SK-N-SH treated with all-trans-retinoic acid at 6 μM for 48 hours (cell line): ENCODE data around the gene COL25A1.

Experiments
- ATAC-seq: fragments of 200-7000 bp; cut with Tn5 transposase; 3 replicates; pipeline ENCODE4 v1.9.1; 2020; ENCODE audit warnings: mild to moderate bottlenecking, moderate library complexity
- ARNTL ChIP-seq: fragments of 450-650 bp; formaldehyde crosslinking; IDR thresholded peaks from 2 replicates; pipeline ENCODE4 v1.5.0; 2020; ENCODE audit warnings: low read depth, mild to moderate bottlenecking, moderate library complexity, borderline replicate concordance
- CSDC2 ChIP-seq: fragments of 250-450 bp; sonication (Bioruptor Pico); IDR thresholded peaks from 2 replicates; pipeline ENCODE4 v1.5.0; 2020; ENCODE audit warnings: mild to moderate bottlenecking, moderate library complexity
- ESRRG ChIP-seq: fragments of 250-450 bp; sonication (Bioruptor Pico); IDR thresholded peaks from 2 replicates; pipeline ENCODE4 v1.6.1; 2021; ENCODE audit warnings: mild to moderate bottlenecking
- GLIS3 ChIP-seq: fragments of 250-450 bp; sonication (Bioruptor Pico); IDR thresholded peaks from 2 replicates; pipeline ENCODE4 v1.5.0; 2020; ENCODE audit warnings: mild to moderate bottlenecking, moderate library complexity
- ISL1 ChIP-seq: fragments of 250-450 bp; sonication (Bioruptor Pico); IDR thresholded peaks from 2 replicates; pipeline ENCODE4 v2.1.2; 2022; ENCODE audit warnings: mild to moderate bottlenecking, moderate library complexity
- OSR1 ChIP-seq: fragments of 250-450 bp; sonication (Bioruptor Pico); IDR thresholded peaks from 2 replicates; pipeline ENCODE4 v1.8.0; 2022; ENCODE audit warnings: moderate library complexity, mild to moderate bottlenecking, inconsistent platforms
- POU6F1 ChIP-seq: fragments of 250-450 bp; sonication (Bioruptor Pico); IDR thresholded peaks from 2 replicates; pipeline ENCODE4 v1.8.0; 2021; ENCODE audit warnings: low read depth, mild to moderate bottlenecking, moderate library complexity, borderline replicate concordance
- PPARA ChIP-seq: fragments of 250-450 bp; sonication (Bioruptor Pico); IDR thresholded peaks from 2 replicates; pipeline ENCODE4 v1.5.0; 2020; ENCODE audit warnings: mild to moderate bottlenecking, borderline replicate concordance
- RARB ChIP-seq: fragments of 250-450 bp; sonication (Bioruptor Pico); IDR thresholded peaks from 2 replicates; pipeline ENCODE4 v1.8.0; 2021; ENCODE audit warnings: mild to moderate bottlenecking, moderate library complexity
- TCF4 ChIP-seq: fragments of 250-450 bp; sonication (Bioruptor Pico); IDR thresholded peaks from 2 replicates; pipeline ENCODE4 v1.8.0; 2021; ENCODE audit warnings: mild to moderate bottlenecking, moderate library complexity, borderline replicate concordance
- TOX ChIP-seq: fragments of 250-450 bp; sonication (Bioruptor Pico); IDR thresholded peaks from 2 replicates; pipeline ENCODE4 v1.8.0; 2021; ENCODE audit warnings: mild to moderate bottlenecking, moderate library complexity, borderline replicate concordance
- TSHZ2 ChIP-seq: fragments of 250-450 bp; sonication (Bioruptor Pico); IDR thresholded peaks from 2 replicates; pipeline ENCODE4 v1.5.0; 2020; ENCODE audit warnings: mild to moderate bottlenecking, moderate library complexity
- ZC3H10 ChIP-seq: fragments of 250-450 bp; sonication (Bioruptor Pico); IDR thresholded peaks from 2 replicates; pipeline ENCODE4 v1.5.1; 2021; ENCODE audit warnings: mild to moderate bottlenecking, moderate library complexity
- ZFP3 ChIP-seq: fragments of 250-450 bp; sonication (Bioruptor Pico); IDR thresholded peaks from 2 replicates; pipeline ENCODE4 v1.5.0; 2020; ENCODE audit warnings: mild to moderate bottlenecking, moderate library complexity
- ZFP30 ChIP-seq: fragments of 450-650 bp; formaldehyde crosslinking; IDR thresholded peaks from 2 replicates; pipeline ENCODE4 v1.5.0; 2022; ENCODE audit warnings: mild to moderate bottlenecking, moderate library complexity
- ZNF565 ChIP-seq: fragments of 450-650 bp; formaldehyde crosslinking; conservative IDR thresholded peaks from 2 replicates; pipeline ENCODE4 v1.5.0; 2020; ENCODE audit warnings: low read depth, mild to moderate bottlenecking, moderate library complexity
- ZNF70 ChIP-seq: fragments of 450-650 bp; formaldehyde crosslinking; IDR thresholded peaks from 2 replicates; pipeline ENCODE4 v1.5.0; 2020; ENCODE audit warnings: mild to moderate bottlenecking, moderate library complexity
- ZNF8 ChIP-seq: fragments of 450-650 bp; formaldehyde crosslinking; IDR thresholded peaks from 2 replicates; pipeline ENCODE4 v1.5.0; 2020; ENCODE audit warnings: mild to moderate bottlenecking, moderate library complexity
- TF ChIP-seq, protein P1 (sequence below): fragments of 250-450 bp; sonication (Bioruptor Pico); IDR thresholded peaks from 2 replicates; pipeline ENCODE4 v1.5.1; 2020; ENCODE audit warnings: low read depth, mild to moderate bottlenecking, moderate library complexity
- TF ChIP-seq, protein P2 (sequence below): fragments of 250-450 bp; sonication (Bioruptor Pico); IDR thresholded peaks from 2 replicates; pipeline ENCODE4 v1.5.1; 2021; ENCODE audit warnings: mild to moderate bottlenecking, moderate library complexity

The COL25A1 gene

DNA sequence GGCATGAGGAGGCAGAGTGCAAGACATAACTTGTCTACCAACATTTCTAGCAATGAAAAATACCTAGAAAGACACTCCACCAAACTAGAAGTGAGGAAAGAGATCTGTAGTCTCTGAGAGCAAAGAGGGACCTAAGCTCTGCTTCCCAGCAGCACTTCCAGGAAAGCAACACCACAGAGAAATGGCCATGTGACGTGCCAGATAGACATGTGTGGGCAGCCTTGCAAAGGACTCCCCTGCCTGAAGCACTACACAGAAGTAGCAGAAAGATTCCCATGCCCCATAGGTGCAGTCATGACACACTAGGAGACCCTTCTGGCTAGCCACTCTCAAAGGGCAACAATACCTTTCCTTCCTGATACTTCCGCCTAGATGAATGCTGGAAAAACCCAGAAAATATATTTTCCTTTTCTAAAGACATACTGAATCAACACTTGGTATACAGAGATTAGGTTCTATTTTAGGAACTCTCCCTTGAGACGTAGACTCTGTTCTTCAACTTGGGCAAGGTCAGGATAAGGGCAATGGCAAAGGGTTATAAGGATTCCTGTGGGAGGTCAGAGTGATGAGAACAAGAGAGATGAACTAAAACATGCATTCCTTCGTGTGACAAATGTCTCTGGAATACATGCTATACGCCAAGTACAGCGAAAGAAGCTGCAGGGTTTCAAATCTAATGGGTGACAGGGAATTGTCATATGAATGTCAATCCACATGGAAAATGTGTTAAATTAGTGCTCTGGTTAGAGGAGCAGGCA lies 352.1 kb downstream of the COL25A1 start:
- TF ChIP-seq TCF4 (CRISPR knock-in tag) (no peak), RARB (no peak), ZNF70 (no peak), ISL1 (CRISPR knock-in tag) (no peak), ZNF8 (CRISPR knock-in tag) (no peak), OSR1 (CRISPR knock-in tag) (no peak)
- ATAC-seq, result no peak

DNA sequence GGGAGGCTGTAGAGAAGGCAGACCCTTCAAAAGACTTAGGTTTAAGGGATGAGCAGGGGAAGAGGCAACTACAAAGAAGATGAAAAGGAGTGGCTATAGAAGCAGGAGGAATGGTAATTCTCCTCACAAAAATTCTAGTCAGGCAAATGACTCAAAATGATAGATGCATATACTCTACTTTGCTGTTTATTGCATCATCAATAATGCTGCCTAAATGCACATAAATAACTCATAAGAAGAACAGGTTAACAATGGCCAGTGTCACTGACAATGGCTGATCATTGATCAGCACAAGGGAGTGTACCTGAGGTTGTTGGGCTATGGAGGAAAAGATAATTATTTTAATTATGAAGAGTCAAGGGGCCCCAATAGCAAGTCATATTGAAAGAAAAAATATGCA lies 354.9 kb downstream of the COL25A1 start:
- TF ChIP-seq ZFP3 (CRISPR knock-in tag) (no peak), RARB (no peak), ZC3H10 (CRISPR knock-in tag) (no peak), OSR1 (CRISPR knock-in tag) (no peak), CSDC2 (CRISPR knock-in tag) (no peak), PPARA (no peak), POU6F1 (no peak), ZNF8 (CRISPR knock-in tag) (no peak), ARNTL (CRISPR knock-in tag) (no peak), TSHZ2 (no peak), ZNF70 (no peak), ZFP30 (CRISPR knock-in tag) (no peak)
- TF ChIP-seq, protein P1, sequence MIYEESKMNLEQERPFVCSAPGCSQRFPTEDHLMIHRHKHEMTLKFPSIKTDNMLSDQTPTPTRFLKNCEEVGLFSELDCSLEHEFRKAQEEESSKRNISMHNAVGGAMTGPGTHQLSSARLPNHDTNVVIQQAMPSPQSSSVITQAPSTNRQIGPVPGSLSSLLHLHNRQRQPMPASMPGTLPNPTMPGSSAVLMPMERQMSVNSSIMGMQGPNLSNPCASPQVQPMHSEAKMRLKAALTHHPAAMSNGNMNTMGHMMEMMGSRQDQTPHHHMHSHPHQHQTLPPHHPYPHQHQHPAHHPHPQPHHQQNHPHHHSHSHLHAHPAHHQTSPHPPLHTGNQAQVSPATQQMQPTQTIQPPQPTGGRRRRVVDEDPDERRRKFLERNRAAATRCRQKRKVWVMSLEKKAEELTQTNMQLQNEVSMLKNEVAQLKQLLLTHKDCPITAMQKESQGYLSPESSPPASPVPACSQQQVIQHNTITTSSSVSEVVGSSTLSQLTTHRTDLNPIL (CRISPR knock-in tag), result no peak
- TF ChIP-seq, protein P2, sequence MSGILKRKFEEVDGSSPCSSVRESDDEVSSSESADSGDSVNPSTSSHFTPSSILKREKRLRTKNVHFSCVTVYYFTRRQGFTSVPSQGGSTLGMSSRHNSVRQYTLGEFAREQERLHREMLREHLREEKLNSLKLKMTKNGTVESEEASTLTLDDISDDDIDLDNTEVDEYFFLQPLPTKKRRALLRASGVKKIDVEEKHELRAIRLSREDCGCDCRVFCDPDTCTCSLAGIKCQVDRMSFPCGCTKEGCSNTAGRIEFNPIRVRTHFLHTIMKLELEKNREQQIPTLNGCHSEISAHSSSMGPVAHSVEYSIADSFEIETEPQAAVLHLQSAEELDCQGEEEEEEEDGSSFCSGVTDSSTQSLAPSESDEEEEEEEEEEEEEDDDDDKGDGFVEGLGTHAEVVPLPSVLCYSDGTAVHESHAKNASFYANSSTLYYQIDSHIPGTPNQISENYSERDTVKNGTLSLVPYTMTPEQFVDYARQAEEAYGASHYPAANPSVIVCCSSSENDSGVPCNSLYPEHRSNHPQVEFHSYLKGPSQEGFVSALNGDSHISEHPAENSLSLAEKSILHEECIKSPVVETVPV (CRISPR knock-in tag), result no peak
- ATAC-seq, result no peak

DNA sequence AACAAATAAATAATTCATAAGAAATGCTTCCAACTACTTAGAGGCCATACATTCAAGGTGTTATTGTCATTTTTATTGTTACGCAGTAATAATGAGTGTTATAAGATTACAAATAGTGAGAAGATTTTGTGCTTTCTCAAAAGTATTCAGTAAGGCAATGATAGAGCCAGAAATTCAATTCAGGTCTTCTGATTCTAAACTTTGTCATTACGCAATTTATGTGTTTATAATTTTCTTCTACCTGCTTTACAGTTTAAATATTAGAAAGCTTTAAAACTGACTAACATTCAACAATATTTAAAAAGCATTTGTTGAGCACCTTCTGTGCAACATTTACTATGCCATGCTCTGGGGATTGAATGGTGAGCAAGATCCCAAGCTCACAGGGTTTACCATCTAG lies 356.2 kb downstream of the COL25A1 start:
- no peak for TF ChIP-seq TSHZ2
- TF ChIP-seq GLIS3, result no peak
- no peak for TF ChIP-seq ZFP3 (CRISPR knock-in tag)
- no peak for TF ChIP-seq ESRRG (CRISPR knock-in tag)
- TF ChIP-seq ARNTL (CRISPR knock-in tag), result no peak
- no peak for TF ChIP-seq ZNF565 (CRISPR knock-in tag)
- TF ChIP-seq RARB, result no peak
- TF ChIP-seq TOX, result no peak
- no peak for ATAC-seq
